AG08395 (cell line): ENCODE measurements around the gene VEGFA.

Experiments
- DNase-seq: peaks from one replicate; pipeline ENCODE4 v3.0.0; 2012; ENCODE audit warnings: mixed read lengths, low spot score

Gene VEGFA

DNA sequence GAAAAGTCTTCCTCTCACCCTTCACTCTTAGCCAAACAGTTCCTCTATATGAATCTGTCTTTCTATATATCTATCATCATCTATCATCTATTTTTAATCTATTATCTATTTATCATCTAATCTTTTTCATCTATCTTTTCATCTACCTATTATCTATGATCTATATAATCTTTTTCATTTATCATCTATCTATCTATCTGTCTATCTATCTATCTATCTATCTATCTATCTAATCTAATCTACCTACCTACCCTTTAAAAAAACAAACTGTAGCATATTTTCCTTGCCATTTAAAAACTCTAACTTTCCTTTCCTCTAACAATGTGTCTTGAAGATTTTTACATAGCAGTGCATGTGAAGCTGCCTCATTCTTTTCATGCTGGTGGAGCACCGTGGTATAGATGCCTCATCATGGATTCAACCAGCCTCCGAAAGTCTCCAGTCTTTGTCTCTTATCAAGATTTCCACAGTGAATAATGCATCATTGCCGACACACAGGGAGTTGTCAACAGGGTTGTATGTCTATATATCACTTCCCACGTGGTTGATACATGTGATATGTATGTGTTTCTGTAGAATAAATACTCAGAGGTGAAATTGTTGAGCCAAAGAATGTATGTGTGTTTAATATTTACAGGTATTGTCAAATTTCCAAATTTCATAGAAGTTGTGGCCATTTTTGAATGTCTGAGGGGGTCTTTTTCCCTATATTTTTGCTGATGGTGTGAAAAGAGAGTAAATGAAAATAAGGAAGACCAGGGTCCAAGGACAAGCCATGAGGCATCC, 51.3 kb downstream of the VEGFA start:
- DNase-seq, result no peak

DNA sequence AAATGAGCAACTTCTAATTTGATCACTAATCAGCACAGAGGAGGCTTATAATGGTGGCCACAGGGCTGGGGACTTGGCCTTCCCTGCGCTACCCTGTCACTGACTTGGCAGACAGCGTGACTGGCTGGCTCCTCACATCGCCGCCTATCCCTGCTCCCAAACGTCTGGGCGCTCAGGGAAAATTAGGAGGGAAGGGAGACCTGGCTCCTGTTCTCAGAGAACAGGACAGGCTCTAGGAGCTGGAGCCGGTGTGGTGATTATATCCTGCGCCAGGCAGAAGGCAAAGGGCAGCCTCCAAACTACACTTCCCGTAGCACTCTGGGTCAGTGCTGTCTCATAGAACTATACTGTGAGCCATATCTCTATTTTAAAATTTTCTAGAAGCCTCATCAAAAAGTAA, 53.4 kb downstream of the VEGFA start:
- no peak for DNase-seq

DNA sequence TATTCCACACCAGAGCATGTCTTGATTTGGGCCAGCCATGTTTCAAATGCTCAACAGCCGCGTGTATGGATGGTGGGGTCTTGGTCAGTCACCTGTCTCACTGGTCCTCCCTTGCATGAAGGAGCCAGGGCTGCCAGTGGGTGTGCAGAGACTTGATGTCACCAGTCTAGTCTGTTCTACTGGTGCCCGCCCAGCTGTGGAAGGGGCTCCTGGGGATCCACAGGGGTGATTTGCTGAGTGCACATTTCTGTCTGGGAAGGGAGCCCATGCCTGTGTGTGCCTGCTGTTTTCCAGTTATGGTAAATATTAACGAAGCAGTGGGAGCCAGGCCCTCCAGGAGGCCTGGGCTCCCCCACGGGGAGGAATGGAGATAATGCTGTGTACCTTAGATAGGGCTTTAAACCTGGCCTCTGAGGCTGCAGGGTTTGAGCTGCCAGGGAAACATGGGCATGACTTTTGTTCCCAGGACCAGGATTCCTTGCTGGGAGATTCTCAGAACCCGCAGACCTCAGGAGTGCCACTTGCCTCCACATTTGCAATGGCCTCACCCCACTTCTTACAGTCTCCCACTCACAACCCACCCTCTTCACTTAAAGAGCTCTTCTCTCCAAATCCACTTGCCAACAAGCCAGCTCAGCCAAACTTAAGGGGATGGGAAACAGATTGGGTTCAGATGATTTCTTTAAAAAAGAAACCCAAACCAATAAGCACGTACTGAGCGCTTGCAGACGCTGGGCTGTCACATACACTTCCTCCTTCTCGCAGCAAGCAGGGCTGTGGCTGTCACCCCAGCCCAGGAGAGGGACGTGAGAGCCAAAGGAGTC, 54.1 kb downstream of the VEGFA start:
- DNase-seq, result no peak

DNA sequence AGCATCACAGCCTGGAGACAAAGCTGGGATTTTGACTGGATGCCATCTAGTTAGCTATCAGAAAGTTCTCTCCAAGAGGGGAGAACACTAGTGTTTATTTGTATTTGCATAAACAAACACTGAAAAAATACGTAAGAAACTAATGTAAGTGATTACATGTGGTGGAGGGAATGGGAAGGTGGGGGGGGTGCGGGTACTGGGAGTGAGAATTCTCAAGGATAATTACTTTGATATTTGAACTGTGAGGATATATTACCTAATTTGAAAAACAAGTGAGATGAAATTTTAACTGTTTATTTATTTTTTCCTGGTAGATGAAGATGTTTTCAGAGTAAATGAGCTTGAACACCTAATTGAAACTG, 54.7 kb downstream of the VEGFA start:
- DNase-seq, result no peak

DNA sequence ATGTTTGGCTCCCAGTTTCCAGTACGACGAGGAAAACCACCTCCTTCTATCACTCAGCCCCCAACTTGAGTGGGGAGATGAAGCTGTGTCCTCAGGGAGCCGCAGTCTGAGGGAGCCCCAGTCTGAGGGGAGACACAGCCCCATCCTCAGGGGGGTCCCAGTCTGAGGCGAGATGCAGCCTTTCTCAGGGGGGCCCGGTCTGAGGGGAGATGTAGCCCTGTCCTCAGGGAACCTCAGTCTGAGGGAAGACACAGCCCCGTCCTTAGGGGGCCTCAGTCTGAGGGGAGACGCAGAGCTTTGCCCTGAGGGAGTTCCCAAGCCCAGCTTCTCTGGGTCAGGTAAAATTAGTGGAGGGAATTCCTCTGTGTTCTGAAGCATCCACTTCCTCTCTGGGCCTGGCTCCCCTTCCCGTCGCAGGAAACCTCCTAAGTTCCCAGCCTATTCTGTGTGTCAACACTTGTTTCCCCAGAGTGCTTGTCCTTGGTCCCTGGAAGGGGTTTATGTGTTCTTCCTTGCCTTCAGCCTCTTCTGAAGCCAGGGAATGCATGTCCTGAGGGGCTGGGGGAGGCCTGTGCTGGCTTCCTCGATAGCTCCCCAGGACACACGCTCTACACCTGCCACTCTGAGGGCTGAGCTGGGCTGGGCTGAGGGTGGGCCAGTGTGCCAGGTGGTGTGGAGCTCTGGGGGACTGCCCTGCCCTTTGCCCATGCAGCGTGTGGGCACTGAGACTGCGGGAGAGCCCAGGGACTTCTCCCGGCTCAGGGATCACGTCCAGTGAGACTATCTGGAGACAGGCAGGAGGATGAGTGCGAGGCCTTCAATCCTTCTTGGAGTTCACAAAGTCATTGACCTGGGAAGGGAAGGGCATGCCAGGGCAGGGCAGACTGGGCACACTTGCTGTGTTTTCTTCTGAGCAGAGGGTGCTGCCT, 55.4 kb downstream of the VEGFA start:
- no peak for DNase-seq

DNA sequence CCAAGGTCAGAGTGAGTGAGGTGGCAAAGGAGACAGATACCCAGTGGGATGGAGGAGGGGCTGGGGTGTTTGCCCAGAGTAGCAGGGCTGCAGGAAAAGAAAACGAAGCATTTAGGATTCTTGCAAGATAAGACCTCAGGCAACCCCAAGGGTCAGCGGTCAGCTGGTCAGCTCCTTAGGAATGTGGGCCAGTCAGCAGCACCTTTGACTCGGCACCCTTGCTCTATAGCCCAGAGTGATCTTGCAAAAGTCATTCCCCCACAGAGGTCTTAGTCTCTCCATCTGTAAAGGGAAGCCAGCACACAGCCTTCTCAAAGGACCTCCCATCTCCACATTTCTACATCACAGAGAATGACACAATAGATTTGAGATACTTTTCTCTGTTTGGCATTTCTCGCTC, 56.7 kb downstream of the VEGFA start:
- DNase-seq, result no peak

DNA sequence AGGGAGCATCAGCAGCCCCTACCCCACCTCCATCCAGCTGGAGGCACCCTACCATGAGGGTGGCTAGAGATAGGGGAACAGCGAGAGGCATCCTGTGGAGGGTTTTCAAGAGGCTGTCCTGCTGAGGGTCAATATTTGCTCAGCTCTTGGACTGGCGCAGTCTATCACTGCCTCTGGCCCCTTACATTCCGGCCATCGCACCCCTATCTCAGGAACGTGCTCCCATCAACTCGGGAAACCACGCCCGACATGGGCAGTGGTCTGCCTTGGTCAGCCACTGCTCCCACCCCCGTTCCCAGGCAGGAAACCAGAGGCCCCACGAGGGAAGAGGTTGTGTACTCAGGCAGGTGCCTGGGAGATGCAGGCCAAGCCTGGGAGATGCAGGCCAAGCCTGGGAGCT, 57.9 kb downstream of the VEGFA start:
- DNase-seq, result no peak

DNA sequence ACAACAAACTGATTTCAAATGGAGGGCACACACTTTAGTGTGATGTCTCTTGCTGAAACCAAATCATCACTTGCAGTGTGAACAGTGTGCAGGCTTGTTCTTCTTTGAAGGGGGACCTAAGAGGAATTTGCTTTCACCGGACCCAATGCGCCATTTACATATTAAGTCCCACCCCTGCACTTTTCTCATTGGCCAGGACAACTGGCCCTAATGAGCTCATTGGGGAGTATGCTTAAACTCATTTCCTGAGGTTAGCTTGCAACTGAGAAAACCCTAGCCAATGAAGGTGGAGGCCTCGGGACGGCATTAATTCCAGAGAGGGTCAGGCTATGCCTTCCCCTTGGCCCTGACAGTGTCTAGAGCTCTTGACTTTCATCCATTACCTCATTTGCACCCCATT, 58.7 kb downstream of the VEGFA start:
- no peak for DNase-seq

DNA sequence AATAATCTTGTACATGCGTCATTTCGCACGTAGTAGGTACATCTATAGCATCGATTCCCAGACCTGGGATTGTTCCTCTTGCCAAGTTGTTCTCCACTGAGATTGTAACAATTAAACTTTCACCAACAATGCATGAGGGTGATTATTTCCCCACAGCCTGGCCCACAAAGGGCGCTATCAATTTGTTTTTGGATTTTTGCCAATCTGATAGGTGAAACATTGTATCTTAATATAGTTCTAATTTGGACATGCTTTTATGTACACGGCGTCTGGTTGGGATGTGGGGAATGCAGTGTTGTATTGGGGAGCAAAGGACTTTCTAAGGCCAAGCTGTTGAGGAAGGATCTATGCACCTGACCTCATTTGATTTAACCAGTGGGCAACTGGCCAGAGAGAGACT, 59.5 kb downstream of the VEGFA start:
- no peak for DNase-seq

DNA sequence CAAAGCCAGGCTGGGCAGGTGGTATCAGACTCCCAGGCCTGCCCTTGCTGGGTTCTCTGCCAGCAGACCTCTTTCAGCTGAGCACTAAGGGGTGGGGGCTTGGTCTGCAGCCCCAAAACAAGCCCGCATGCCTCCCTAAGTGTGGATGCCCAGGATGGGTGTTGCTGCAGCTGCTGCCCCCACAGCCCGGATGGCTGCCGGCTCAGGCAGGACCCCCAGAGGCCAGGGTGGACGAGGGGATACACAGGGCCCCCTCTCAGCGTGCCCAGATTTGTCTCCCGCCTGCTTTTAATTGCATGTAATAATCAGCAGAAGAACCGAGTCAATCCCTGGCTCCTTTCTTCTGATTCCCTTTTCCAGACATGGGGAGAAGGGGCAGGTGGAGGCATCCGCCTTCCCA, 60.8 kb downstream of the VEGFA start:
- no peak for DNase-seq

DNA sequence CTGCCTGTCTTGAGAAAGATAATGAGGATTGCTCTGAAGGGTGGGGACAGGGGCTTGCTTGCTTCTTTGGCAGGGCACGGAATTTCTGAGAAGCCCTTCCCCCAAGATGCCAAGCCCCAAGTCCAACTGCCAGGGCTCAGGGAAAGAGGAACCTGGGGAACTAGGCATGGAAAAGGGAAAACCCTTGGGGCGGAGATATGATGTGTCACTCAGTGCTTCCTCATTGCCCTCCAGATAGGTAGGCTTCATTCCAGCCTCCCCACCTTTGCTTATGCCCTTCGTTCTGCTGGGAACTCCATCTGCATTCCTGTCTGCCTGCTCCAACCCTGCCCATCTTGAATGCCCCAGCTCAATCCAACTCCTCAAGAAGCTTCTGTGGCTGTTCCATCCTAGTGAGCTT, 61.2 kb downstream of the VEGFA start:
- no peak for DNase-seq

DNA sequence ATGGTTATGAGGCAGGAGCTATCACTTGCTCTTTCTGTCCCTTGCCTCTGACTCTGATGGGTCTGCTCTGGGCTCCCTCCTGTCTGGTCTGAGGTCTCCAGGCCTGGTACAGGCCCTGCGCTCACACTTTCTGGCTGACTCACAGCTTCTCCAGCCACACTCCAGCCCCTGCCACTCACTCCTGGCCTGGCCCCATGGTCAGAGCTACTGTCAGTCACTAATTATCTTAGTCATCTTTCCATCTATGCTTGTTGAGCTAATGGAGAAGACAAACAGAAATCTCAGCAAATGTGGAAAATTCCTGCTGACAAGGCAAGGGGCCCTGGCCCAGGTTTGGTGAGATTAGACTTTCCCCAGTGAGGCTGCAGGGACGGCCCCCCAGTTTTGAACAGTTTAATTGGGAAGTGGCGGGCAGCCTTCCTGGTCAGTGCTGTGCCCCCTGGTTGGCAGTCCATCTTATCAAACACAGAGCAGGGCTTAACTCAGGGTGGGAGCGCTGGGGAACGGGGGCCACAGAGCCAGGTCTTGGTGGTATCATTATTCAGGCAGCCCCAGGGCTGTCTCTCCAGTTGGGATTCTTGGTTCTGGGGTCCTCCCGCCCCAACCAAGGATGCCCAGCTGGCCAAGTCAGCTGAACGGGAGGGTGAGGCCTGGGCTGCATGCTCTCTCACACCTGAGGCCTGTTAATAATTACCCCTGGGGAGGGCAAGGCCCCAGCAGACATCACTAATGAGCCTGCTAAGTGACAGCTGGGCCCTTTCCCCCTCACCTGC, 63.4 kb downstream of the VEGFA start:
- DNase-seq, result no peak

DNA sequence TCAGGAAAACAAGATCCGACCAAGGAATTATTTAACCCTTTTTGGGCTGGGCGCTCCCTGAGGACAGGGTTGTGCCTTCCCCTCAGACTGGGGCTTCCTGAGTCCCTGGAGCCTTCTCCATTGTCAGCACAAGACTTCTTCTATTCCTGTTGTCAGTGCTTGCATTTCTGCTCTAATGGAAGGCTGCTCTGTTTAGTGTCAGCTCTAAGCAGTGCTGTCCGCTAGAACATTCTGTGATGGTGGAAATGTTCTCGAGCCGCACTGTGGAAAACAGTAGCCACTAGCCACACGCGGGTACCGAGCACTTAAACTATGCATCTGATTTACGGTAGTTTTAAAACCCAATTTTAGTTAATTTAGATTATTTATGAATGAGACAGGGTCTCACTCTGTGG, 64.0 kb downstream of the VEGFA start:
- DNase-seq, result no peak

DNA sequence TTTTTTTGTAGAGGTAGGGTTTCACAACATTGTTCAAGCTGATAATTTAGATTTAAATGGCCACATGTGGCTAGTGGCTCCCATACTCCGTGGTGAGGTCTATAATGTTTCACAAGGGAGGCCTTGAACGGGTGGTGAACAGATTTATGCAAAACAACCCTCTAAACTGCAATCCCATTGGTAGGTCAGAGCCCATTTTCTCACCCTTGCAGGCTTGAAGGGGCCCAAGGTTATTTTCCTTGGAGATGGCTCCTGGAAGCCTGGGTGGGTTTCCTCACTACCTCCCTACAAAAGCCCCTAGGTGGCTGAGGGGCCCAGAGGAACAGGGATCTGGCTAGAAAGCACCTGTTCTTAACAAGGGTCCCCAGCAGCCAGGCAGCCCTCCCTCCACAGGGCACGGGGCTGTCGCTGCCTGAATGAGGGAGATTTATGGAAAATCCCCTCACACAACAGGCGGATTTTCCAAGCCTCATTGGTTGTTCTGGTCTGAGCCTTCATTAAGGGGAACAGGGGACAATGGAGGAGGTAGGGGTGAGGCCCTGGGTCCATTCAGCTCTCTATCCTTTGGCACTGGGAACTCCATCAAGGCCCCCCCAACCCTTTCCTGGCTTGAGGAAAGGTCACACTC, 64.6 kb downstream of the VEGFA start:
- DNase-seq, result no peak

DNA sequence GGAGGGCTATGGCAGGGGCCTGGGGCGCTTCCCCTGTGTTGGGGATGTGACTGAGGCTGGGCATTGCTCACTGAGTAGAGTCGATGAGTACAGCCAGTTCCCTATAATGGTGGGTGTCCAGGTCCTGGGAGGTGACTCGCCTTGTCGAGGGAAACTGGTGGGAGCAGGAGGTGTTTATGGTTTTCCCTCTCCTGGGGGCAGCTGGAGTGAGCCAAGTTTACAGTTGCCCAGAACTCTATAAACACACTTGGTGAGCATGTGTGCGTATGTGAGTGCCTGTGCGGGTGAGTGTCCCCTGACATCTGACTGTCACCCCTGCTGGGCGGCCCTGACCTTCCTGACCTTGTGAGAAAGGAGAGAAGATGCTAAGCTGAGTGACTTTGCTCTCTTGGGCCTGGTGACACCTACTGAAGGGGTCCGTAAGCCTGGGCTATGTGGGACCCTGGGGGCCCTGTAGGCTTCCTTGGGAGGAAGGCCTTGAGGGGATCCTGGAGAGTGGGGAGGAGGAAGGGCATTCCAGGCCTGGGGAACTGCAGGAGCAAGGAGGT, 65.9 kb downstream of the VEGFA start:
- DNase-seq, result no peak
